8988T (cell line): Measurements from ENCODE around the gene ZNF407.

Experiments
- DNase-seq: peaks from one replicate; pipeline ENCODE4 v3.0.0; 2011

The ZNF407 gene

GRCh38 chr18:75110311-75110710 is 512.6 kb downstream of the ZNF407 start:
- no peak for DNase-seq

DNA sequence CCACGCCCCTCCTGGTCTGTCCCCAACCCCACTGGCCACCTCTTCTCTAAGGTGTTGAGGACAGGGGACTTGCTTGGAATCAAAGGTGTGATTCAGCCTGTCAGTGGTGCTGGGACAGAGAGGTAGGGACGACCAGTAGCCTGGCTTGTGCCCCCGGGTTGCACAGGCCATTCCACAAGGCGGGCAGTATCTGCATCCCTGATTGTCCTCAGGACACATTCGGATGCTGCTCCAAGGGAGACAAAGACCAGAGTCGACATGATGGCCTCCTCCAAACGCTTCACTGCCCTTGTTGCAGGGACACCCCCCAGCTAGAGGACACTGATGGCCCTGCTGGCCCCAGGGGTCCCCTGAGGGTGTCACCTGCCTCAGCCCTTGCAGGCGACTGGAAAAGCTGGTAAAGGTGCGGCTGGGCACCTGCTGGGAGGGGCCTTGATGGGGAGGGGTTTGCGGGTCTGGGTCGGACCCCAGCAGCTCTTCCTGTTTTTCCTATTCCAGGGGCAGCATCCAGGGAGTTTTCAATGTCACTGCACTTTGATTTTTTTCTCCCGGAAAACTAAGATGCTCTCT is 513.3 kb downstream of the ZNF407 start:
- DNase-seq: no peak

GRCh38 chr18:75111760-75112159 is 514.1 kb downstream of the ZNF407 start:
- no peak for DNase-seq

DNA sequence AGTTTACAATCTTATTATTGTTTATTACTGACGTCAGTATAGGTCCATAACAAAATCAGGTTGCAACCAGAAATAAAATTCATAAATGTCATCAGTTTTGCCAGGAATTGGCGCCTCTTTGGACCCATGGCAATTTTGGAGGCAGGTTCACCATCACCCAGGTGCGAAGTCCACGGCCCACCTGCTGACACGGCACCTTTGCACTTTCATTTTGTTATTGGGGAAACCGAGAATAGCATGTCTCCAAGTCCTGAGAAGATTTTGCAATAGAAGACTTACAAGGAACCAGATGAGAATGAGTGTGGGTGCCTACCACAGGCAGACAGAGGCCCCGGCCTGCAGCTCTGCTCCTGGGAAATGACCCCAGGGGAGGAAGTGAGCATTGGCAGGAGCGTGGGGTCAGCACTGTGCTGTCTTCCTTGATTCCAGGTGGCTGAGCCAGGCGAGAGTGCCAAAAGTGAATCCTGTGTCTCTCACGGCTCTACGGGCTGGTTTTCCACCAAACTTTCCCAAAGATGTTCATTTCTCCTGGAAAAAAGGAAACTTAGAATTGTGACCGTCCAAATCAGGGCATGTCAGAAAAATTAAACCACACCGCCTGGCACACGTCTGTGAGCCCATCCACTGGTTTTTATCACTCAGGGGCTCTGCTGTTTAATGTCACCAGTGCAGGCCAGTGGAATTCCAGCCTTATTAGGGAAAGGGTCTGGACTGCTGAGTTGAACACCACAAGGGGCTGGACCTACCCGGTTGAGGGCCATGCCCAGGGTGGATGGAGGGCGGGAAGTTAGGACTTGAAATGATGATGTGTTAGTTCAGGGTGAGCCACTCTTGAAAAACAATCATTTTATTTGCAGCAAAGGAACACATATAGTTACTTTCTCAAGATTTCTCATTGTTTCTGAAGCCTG is 514.8 kb downstream of the ZNF407 start:
- DNase-seq: no peak

DNA sequence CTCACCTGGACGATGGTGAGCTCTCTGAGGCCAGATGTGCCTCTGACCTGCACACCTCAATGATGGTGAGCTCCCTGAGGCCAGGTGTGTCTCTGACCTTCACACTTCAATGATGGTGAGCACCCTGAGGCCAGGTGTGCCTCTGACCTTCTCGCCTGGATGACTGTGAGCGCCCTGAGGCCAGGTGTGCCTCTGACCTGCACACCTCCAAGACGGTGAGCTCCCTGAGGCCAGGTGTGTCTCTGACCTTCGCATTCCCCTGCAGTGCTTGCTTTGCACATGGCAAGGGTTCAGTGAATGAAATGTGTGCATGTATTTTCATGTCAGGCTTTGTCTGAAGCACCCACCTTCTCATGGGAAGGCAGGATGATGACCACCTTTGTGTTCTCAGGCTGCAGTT is 515.8 kb downstream of the ZNF407 start:
- no peak for DNase-seq

DNA sequence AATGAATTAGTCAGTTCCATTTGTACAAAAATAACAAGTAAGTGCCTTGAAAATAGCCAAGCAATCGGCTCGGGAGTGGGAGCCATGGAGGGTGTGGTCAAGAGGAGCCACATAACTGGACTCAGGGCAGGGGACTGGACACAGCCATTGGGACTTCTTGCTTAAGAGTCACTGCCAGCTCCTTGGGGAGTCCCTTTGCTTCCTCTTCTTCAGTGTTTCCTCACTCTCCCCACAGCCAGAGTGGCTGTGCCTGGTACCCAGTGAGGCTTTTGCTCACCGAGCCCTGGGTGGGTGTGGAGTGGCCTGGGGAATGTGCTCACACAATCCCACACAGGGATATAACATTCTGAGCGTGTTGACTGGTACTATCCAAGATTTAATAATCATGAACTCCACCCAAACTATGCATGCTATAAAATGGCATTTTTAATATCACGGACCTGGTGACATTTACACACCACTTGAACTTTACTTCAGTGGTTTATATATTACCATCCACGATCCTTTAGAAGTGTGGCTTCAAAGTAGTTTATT is 516.6 kb downstream of the ZNF407 start:
- no peak for DNase-seq
